GM23338 (cell line): ENCODE results near the gene SELE. TPM values are rescaled to one million over a fixed set of nuclear protein-coding genes. Genes with fewer than 3 reads are reported as not detected.

Experiments used
- ATAC-seq: fragments of 200-7000 bp; cut with Tn5 transposase; 3 replicates; pipeline ENCODE4 v1.9.1; 2020
- DNase-seq: peaks from one replicate; pipeline ENCODE4 v3.0.0-alpha.2; 2015; ENCODE audit warnings: low spot score
- H2AFZ ChIP-seq: fragments of 200-600 bp; sonication (generic); 2 replicates; pipeline ENCODE4 v1.8.0; 2016; ENCODE audit warnings: antibody characterized with exemption, mild to moderate bottlenecking, moderate library complexity
- H3F3A ChIP-seq: fragments of 200-600 bp; sonication (generic); replicated peaks from 2 replicates; pipeline ENCODE4 v1.8.0; 2017; ENCODE audit warnings: antibody characterized with exemption, mixed run types, low read depth
- H3K27ac ChIP-seq: fragments of 200-600 bp; sonication (generic); 2 replicates; pipeline ENCODE4 v1.6.1; 2016; ENCODE audit warnings: low read depth
- H3K27me3 ChIP-seq: fragments of 200-600 bp; sonication (generic); 2 replicates; pipeline ENCODE4 v1.8.0; 2016; ENCODE audit warnings: mild to moderate bottlenecking, mixed run types, moderate library complexity; ENCODE audit not compliant: insufficient read depth
- H3K36me3 ChIP-seq: fragments of 200-600 bp; sonication (generic); 2 replicates; pipeline ENCODE4 v1.8.0; 2016; ENCODE audit warnings: mild to moderate bottlenecking; ENCODE audit not compliant: insufficient read depth
- H3K4me1 ChIP-seq: fragments of 200-600 bp; sonication (generic); 2 replicates; pipeline ENCODE4 v1.8.0; 2016; ENCODE audit warnings: mild to moderate bottlenecking, moderate library complexity; ENCODE audit not compliant: insufficient read depth
- H3K4me2 ChIP-seq: fragments of 200-600 bp; sonication (generic); 2 replicates; pipeline ENCODE4 v1.7.1; 2017; ENCODE audit warnings: mixed run types
- H3K4me3 ChIP-seq: fragments of 200-600 bp; sonication (generic); 2 replicates; pipeline ENCODE4 v1.6.1; 2016; ENCODE audit warnings: mixed run types
- H3K79me2 ChIP-seq: fragments of 200-600 bp; sonication (generic); replicated peaks from 2 replicates; pipeline ENCODE4 v1.8.0; 2017; ENCODE audit warnings: mild to moderate bottlenecking; ENCODE audit not compliant: insufficient read depth
- H3K9me2 ChIP-seq: fragments of 200-600 bp; sonication (generic); 2 replicates; pipeline ENCODE4 v1.8.0; 2017; ENCODE audit not compliant: insufficient read depth
- H4K20me1 ChIP-seq: fragments of 200-600 bp; sonication (generic); replicated peaks from 2 replicates; pipeline ENCODE4 v1.8.0; 2017; ENCODE audit warnings: mild to moderate bottlenecking; ENCODE audit not compliant: insufficient read depth
- H3K27ac Mint-ChIP-seq: 2 replicates; pipeline ENCODE4 v1.8.0; 2020; ENCODE audit warnings: inconsistent platforms, mild to moderate bottlenecking, moderate library complexity, mixed read lengths
- H3K27me3 Mint-ChIP-seq: 3 replicates; pipeline ENCODE4 v1.8.0; 2022; ENCODE audit warnings: low read depth, mild to moderate bottlenecking, moderate library complexity, mixed read lengths, inconsistent platforms; ENCODE audit not compliant: insufficient read depth, poor library complexity
- H3K36me3 Mint-ChIP-seq: 3 replicates; pipeline ENCODE4 v1.8.0; 2021; ENCODE audit warnings: low read depth, mild to moderate bottlenecking, inconsistent platforms, moderate library complexity, mixed read lengths
- H3K4me1 Mint-ChIP-seq: 3 replicates; pipeline ENCODE4 v1.8.0; 2020; ENCODE audit warnings: mild to moderate bottlenecking, inconsistent platforms, mixed read lengths
- H3K4me3 Mint-ChIP-seq: 3 replicates; pipeline ENCODE4 v1.8.0; 2021; ENCODE audit warnings: moderate library complexity, mild to moderate bottlenecking, inconsistent platforms, mixed read lengths
- H3K9me3 Mint-ChIP-seq: 3 replicates; pipeline ENCODE4 v1.8.0; 2020; ENCODE audit warnings: moderate library complexity, mild to moderate bottlenecking, inconsistent platforms, mixed read lengths
- CREB1 ChIP-seq: fragments of 250-450 bp; sonication (Bioruptor Pico); IDR thresholded peaks from 2 replicates; pipeline ENCODE4 v1.5.0; 2020; ENCODE audit warnings: low read depth, mild to moderate bottlenecking, moderate library complexity
- CTCF ChIP-seq, 2 experiments: fragments of 200-600 bp in 1 of 2; sonication (generic) in 1 of 2; conservative IDR thresholded peaks; 2 replicates each; pipeline versions ENCODE4 v1.5.1 to v1.6.1; 2016 to 2017; ENCODE audit warnings: antibody characterized with exemption in 2 of 2, low read depth in 2 of 2, mild to moderate bottlenecking in 2 of 2, moderate library complexity in 1 of 2
- ETS1 ChIP-seq: IDR thresholded peaks from 2 replicates; pipeline ENCODE4 v1.6.1; 2016; ENCODE audit warnings: antibody characterized with exemption
- EZH2 ChIP-seq: fragments of 200-600 bp; sonication (generic); IDR thresholded peaks from one replicate; pipeline ENCODE4 v1.8.0; 2017; ENCODE audit warnings: antibody characterized with exemption, mild to moderate bottlenecking, low read depth; ENCODE audit not compliant: unreplicated experiment
- EZH2phosphoT487 ChIP-seq: fragments of 200-600 bp; sonication (generic); IDR thresholded peaks from one replicate; pipeline ENCODE4 v1.8.1; 2018; ENCODE audit warnings: antibody characterized with exemption; ENCODE audit not compliant: unreplicated experiment
- JUNB ChIP-seq: IDR thresholded peaks from one replicate; pipeline ENCODE4 v1.6.1; 2016; ENCODE audit warnings: antibody characterized with exemption; ENCODE audit not compliant: unreplicated experiment
- NANOG ChIP-seq: IDR thresholded peaks from 2 replicates; pipeline ENCODE4 v1.6.1; 2016; ENCODE audit warnings: antibody characterized with exemption, borderline replicate concordance
- POLR2AphosphoS5 ChIP-seq: IDR thresholded peaks from 2 replicates; pipeline ENCODE4 v1.6.1; 2016; ENCODE audit warnings: antibody characterized with exemption, low read depth
- REST ChIP-seq: IDR thresholded peaks from one replicate; pipeline ENCODE4 v1.6.1; 2018; ENCODE audit warnings: antibody characterized with exemption; ENCODE audit not compliant: unreplicated experiment
- STAT1 ChIP-seq: IDR thresholded peaks from one replicate; pipeline ENCODE4 v1.6.1; 2016; ENCODE audit warnings: antibody characterized with exemption; ENCODE audit not compliant: unreplicated experiment
- ZNF114 ChIP-seq: fragments of 250-450 bp; sonication (Bioruptor Pico); IDR thresholded peaks from 2 replicates; pipeline ENCODE4 v1.5.0; 2020; ENCODE audit warnings: mild to moderate bottlenecking, moderate library complexity
- ZNF331 ChIP-seq: fragments of 250-450 bp; sonication (Bioruptor Pico); IDR thresholded peaks from 2 replicates; pipeline ENCODE4 v1.5.0; 2020; ENCODE audit warnings: low read depth, mild to moderate bottlenecking, moderate library complexity
- ZNF462 ChIP-seq: fragments of 250-450 bp; sonication (Bioruptor Pico); IDR thresholded peaks from 2 replicates; pipeline ENCODE4 v1.5.0; 2020; ENCODE audit warnings: mild to moderate bottlenecking, moderate library complexity
- polyA plus RNA-seq: library from polyadenylated mRNA; unstranded; fragments of >200 nt; fragmentation: Nextera tagmentation; extraction: Ambion mirVana; gene quantifications from 2 replicates; pipeline ENCODE4 v1.2.1, GENCODE V29; 2016
- total RNA-seq: library from RNA; depleted of rRNA; stranded (reverse); fragments of >200 nt; shearing (Covaris generic); gene quantifications from 2 replicates; pipeline ENCODE4 v1.2.3, GENCODE V29; 2014

Gene SELE
- total and polyA plus RNA-seq, 2 experiments from 2014 or later: not detected

GRCh38 chr1:169765580-169766331 lies 31.9 kb upstream of the SELE start:
- Histone ChIP-seq H3K79me2 (no peaks in the 10 kb centered on the region), H3F3A (no peaks in the 10 kb centered on the region), H3K4me1 (no peaks in the 10 kb centered on the region), H2AFZ (peak overlapping the region; percentile 67), H3K27me3 (no peaks in the 10 kb centered on the region), H3K4me3 (no peak overlapping the region), H4K20me1 (no peaks in the 10 kb centered on the region), H3K27ac (no peak overlapping the region), H3K9me2 (peaks cover 3% of the 10 kb centered on the region; the same call in 1 of the 2 replicates), H3K4me2 (no peak overlapping the region), H3K36me3 (no peaks in the 10 kb centered on the region)
- Mint-ChIP-seq H3K9me3 (peaks cover 2% of the 10 kb centered on the region; the same call in 1 of the 3 replicates), H3K27me3 (no peaks in the 10 kb centered on the region), H3K36me3 (no peaks in the 10 kb centered on the region), H3K4me3 (no peak overlapping the region), H3K4me1 (peaks cover 4% of the 10 kb centered on the region; the same call in 2 of the 3 replicates), H3K27ac (no peak overlapping the region)
- ATAC-seq: no peak
- TF ChIP-seq JUNB (no peak), POLR2AphosphoS5 (no peak), NANOG (no peak), STAT1 (no peak), CREB1 (CRISPR knock-in tag) (no peak), ZNF462 (CRISPR knock-in tag) (no peak), EZH2phosphoT487 (no peak), ZNF331 (CRISPR knock-in tag) (no peak), CTCF (conservative IDR thresholded peaks at IDR 0.05; ENCODE audit: low read depth in 2 of 2) (no peak), ETS1 (no peak), REST (no peak), ZNF114 (CRISPR knock-in tag) (no peak), EZH2 (no peak)
- no peak for DNase-seq
